ENCODE measurements around the gene PLXNB2.
A peak's percentile ranks its signal among the peaks of the same experiment; 100 is the strongest.

PLXNB2 gene

GRCh38 chr22:50245214-50246072, 62.0 kb downstream of the PLXNB2 start:
- no peaks in the 10 kb centered on the region for H3K36me3 Mint-ChIP-seq (ENCODE audit: low read depth)
- peak overlapping the region; percentile 97 to 100 (median 99) for H3K4me3 Mint-ChIP-seq
- H3K27ac Mint-ChIP-seq, result peak overlapping the region; percentile 91 to 96 (median 95)
- H3K9me3 Mint-ChIP-seq, result no peaks in the 10 kb centered on the region
- H3K4me1 Mint-ChIP-seq, result peaks cover 23% of the 10 kb centered on the region
- no peak for TF ChIP-seq CTCF (IDR thresholded peaks at IDR 0.05; ENCODE audit: unreplicated experiment in 3 of 3)
- H3K27me3 Mint-ChIP-seq (ENCODE audit: low read depth), result no peaks in the 10 kb centered on the region

GRCh38 chr22:50244420-50245213, 62.8 kb downstream of the PLXNB2 start, which contains the start of gene TUBGCP6:
TUBGCP6 (minus strand) TSS chr22:50245023; CDS start chr22:50244459, 564 bp downstream.
- Mint-ChIP-seq H3K4me1 (peaks cover 23% of the 10 kb centered on the region), H3K36me3 (ENCODE audit: low read depth) (no peaks in the 10 kb centered on the region), H3K27ac (peak within 1 kb of the TSS; percentile 91 to 96 (median 95)), H3K4me3 (peak within 1 kb of the TSS; percentile 97 to 100 (median 99)), H3K27me3 (ENCODE audit: low read depth) (no peaks in the 10 kb centered on the region), H3K9me3 (no peaks in the 10 kb centered on the region)
- TF ChIP-seq CTCF (IDR thresholded peaks at IDR 0.05; ENCODE audit: unreplicated experiment in 3 of 3), result peak; percentile 17 to 32 (median 28)

- Mint-ChIP-seq H3K36me3 (ENCODE audit: low read depth) (no peaks in the 10 kb centered on the region), H3K4me1 (peaks cover 23% of the 10 kb centered on the region), H3K27me3 (ENCODE audit: low read depth) (no peaks in the 10 kb centered on the region)
Observed at GRCh38 chr22:50243685-50244419, 63.6 kb downstream of the PLXNB2 start.

GRCh38 chr22:50242406-50242949, 65.0 kb downstream of the PLXNB2 start:
- no peak for TF ChIP-seq CTCF (IDR thresholded peaks at IDR 0.05; ENCODE audit: unreplicated experiment in 3 of 3)
- peaks cover 24% of the 10 kb centered on the region for H3K4me1 Mint-ChIP-seq

More at GRCh38 chr22:50243685-50244419, 63.6 kb downstream of the PLXNB2 start:
- H3K9me3 Mint-ChIP-seq, result no peaks in the 10 kb centered on the region
- peak overlapping the region; percentile 97 to 100 (median 99) for H3K4me3 Mint-ChIP-seq
- TF ChIP-seq CTCF (IDR thresholded peaks at IDR 0.05; ENCODE audit: unreplicated experiment in 3 of 3), result no peak
- H3K27ac Mint-ChIP-seq, result peak overlapping the region; percentile 91 to 96 (median 95)

GRCh38 chr22:50238755-50239154, 68.7 kb downstream of the PLXNB2 start:
- no peaks in the 10 kb centered on the region for H3K9me3 Mint-ChIP-seq
- no peak for TF ChIP-seq CTCF (IDR thresholded peaks at IDR 0.05; ENCODE audit: unreplicated experiment in 3 of 3)
- H3K4me3 Mint-ChIP-seq, result no peak overlapping the region
- peaks cover 7% of the 10 kb centered on the region for H3K36me3 Mint-ChIP-seq (ENCODE audit: low read depth)
- no peak overlapping the region for H3K27ac Mint-ChIP-seq
- no peaks in the 10 kb centered on the region for H3K27me3 Mint-ChIP-seq (ENCODE audit: low read depth)
- H3K4me1 Mint-ChIP-seq, result peaks cover 24% of the 10 kb centered on the region

More at GRCh38 chr22:50242406-50242949, 65.0 kb downstream of the PLXNB2 start:
- Mint-ChIP-seq H3K4me3 (peak overlapping the region; percentile 97 to 100 (median 99)), H3K27ac (peak overlapping the region; percentile 49 to 81 (median 66)), H3K36me3 (ENCODE audit: low read depth) (no peaks in the 10 kb centered on the region), H3K9me3 (no peaks in the 10 kb centered on the region), H3K27me3 (ENCODE audit: low read depth) (no peaks in the 10 kb centered on the region)

All from nephron (organoid).